ENCODE results near the gene BTG2. TPM values are rescaled to one million over a fixed set of nuclear protein-coding genes. Genes with fewer than 3 reads are reported as not detected.

BTG2 gene
- total RNA-seq, 1 experiment from 2014 or later = 16.1 TPM

DNA sequence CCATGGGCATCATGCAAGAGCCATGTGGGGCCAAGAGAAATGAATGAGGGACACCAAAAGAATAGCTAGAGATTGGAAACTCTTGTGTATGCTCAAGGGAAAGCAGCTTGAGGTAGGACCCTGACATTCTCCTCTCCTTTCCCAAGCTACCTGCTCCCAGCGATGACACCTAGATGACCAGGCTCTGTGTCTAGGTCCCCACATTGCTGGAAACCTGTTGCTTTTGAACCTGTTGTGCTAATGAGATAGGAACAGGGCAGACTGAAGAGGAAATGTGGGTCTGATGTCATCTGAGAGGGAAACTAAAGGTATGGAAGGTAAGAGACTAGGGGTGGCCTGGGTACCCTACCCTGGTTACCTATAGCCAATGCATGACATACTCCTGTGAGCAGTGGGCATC is 43.8 kb downstream of the BTG2 start:
- no peak for DNase-seq (ENCODE audit: low read depth)
- in situ Hi-C loops (cut with HindIII; ENCODE audit: low pct_unique_long_range_greater_than_20kb, low sequenced_read_pairs) = no loop called here

DNA sequence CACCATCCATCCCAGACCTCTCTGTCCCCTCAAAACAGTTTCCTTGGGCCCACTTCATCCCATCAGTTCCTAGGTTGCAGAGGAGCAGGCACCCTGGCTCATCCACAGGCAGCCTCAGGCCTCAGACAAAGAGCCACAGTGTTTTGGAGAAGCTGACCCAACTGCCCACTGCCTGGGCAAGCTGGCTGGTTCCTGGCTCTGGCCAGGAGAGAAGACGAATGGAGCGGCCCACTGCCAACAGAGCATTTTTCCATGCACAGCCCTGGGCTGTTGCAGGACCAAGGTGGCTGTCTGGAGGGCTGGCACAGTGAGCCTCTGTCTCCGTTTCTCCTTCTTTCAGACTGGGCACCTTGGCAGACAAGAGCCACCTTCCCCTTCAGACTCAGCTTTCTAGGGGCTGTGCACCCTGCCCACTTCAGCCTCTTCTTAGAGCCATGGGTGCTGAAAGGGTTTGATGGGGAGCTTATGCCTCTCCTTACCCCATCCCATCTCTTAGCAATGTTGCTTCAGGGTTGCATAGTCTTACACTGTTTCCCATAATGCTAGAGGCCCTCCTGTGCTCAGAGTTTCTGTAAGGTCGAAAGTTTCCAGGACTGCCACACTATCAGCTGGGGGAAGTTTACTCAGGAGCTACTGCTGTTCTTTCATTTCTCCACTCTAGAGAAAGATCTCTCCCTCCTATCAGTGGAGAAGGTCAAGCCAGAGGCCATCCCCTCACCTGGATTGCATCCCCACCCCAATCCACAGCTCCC is 44.6 kb downstream of the BTG2 start:
- DNase-seq (ENCODE audit: low read depth) = no peak
- in situ Hi-C loops (cut with HindIII; ENCODE audit: low pct_unique_long_range_greater_than_20kb, low sequenced_read_pairs) = loop anchor here (25.0 kb wide), 2 partner anchors 88 to 362 kb away; no protein-coding TSS in a partner anchor

DNA sequence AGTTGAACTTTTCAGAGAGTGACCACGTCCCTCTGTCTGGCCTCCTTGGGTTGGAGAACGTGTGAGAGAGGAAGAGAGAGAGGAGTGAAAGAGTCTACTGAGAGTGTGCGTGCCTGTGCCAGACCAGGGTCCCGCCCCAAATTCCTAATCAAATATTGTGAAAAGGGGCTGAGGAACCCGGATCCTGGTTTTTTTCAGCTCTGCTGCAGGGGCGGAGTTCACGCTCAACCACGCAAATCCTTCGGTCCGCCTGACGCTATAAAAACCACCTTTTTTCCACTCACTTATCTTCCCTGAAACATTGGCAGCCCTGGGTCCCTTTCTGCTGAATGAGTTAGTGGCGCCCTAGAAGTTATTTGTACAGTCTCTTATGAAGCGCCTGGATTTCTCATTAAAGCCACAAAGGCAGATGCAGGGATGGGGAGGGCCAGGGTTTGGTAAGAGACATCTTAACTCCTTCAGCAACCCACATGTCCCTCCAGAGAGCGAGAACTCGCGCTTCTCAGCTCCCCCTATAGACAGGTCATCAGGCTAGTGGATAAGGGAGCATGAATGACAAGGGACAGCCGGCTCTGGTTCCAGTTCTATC is 45.8 kb downstream of the BTG2 start, which contains the start of gene FMOD:
FMOD (minus strand) TSS at position 86 of the 589 bp plus-strand sequence. CDS start 2,852 bp downstream, outside the sequence.
- in situ Hi-C loops (cut with HindIII; ENCODE audit: low pct_unique_long_range_greater_than_20kb, low sequenced_read_pairs) = loop anchor here (25.0 kb wide), 2 partner anchors 89 to 361 kb away; no protein-coding TSS in a partner anchor
- no peak for DNase-seq (ENCODE audit: low read depth)

DNA sequence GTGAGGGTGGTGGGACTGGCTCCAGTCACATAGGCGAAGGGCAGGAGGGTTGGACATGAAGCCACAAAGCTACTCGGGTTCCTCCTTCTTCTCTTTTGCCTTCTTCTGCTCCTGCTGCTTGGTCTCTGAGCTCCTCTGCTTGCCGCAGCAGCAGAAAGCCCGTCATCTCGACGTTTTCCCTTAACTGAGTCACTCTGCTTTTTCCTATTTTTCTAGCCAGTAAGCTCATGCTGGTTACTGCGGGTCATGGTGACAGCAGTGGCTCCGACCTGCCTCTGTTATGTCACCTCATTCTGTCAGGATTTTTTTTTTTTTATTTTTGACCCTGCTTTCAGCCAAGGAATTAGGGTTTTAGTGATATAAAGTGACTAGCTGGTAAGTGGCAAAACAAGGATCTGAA is 48.2 kb downstream of the BTG2 start:
- DNase-seq (ENCODE audit: low read depth) = no peak
- in situ Hi-C loops (cut with HindIII; ENCODE audit: low pct_unique_long_range_greater_than_20kb, low sequenced_read_pairs) = loop anchor here (25.0 kb wide), 2 partner anchors 91 to 359 kb away; no protein-coding TSS in a partner anchor

DNA sequence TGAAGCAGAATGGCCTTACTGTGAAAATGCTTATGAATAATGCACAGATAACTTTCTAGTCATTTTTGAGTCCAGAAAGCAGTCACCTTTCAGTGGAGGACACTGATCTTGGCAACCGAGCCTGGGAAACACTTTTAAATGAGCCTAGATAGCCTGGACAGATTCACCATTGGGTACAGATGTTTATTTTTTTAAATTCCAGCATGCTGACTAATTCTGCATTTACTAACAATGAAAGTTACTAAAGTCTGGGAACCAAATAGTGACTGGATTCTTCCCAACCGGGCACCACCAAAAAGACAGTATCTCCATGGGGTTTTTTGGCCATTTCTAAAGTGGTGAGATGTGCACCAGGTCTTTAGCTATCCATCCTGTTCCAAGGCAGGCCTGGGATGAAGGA is 48.9 kb downstream of the BTG2 start:
- in situ Hi-C loops (cut with HindIII; ENCODE audit: low pct_unique_long_range_greater_than_20kb, low sequenced_read_pairs) = loop anchor here (25.0 kb wide), 2 partner anchors 92 to 358 kb away; no protein-coding TSS in a partner anchor
- DNase-seq (ENCODE audit: low read depth) = no peak

DNA sequence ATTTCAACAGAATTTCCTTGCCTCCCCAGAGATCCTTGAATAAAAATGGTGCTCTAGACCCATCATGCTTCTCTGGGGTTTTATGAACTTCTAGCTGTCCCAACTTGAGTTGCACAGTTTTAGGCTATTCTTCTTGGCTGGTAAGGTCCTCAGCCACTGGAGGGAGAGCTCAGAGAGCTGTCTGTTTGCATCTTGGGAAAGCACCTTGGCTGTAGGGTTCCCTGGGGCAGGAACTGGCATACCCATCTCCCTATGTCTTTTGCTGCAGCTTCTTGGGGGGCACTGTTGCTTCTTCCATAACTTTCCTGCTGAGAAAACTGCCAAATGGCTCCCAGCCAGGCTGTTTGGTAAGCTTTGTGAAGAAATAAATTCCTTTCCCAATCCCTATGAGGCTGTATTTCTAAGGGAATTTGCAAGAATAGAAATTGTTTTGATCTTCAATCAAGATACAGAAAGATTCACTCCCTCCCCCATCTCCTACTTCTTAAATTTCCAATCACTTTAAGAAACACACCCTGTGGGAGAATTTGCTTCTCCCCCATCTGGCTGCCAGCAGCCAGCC is 53.8 kb downstream of the BTG2 start:
- in situ Hi-C loops (cut with HindIII; ENCODE audit: low pct_unique_long_range_greater_than_20kb, low sequenced_read_pairs) = loop anchor here (25.0 kb wide), 2 partner anchors 97 to 353 kb away; no protein-coding TSS in a partner anchor
- DNase-seq (ENCODE audit: low read depth) = no peak

Other genes starting within 250 kb of the BTG2 start
- gene MYOG, start 219.5 kb upstream of the BTG2 start, total RNA-seq (2014; rRNA removed; shearing (Covaris generic); ENCODE audit: low replicate concordance) = not detected in 2 replicates
- gene ADORA1, start 177.8 kb upstream of the BTG2 start, total RNA-seq (2014; rRNA removed; shearing (Covaris generic); ENCODE audit: low replicate concordance) = 87.9 and 100 TPM in 2 replicates
- gene MYBPH, start 129.7 kb upstream of the BTG2 start, total RNA-seq (2014; rRNA removed; shearing (Covaris generic); ENCODE audit: low replicate concordance) = not detected in 2 replicates
- gene CHI3L1, start 118.8 kb upstream of the BTG2 start, total RNA-seq (2014; rRNA removed; shearing (Covaris generic); ENCODE audit: low replicate concordance) = not detected in 2 replicates
- gene CHIT1, start 75.8 kb upstream of the BTG2 start, total RNA-seq (2014; rRNA removed; shearing (Covaris generic); ENCODE audit: low replicate concordance) = not detected in 2 replicates
- not detected in 2 replicates for gene FMOD, start 45.6 kb downstream of the BTG2 start, total RNA-seq (2014; rRNA removed; shearing (Covaris generic); ENCODE audit: low replicate concordance)
- not detected in 2 replicates for gene PRELP, start 170.3 kb downstream of the BTG2 start, total RNA-seq (2014; rRNA removed; shearing (Covaris generic); ENCODE audit: low replicate concordance)
- gene OPTC, start 188.6 kb downstream of the BTG2 start, total RNA-seq (2014; rRNA removed; shearing (Covaris generic); ENCODE audit: low replicate concordance) = not detected in 2 replicates

Measured in Caki2 (cell line).